ENCODE measurements around the gene NPLOC4. TPM values are rescaled to one million over a fixed set of nuclear protein-coding genes. Genes with fewer than 3 reads are reported as not detected.

Gene NPLOC4
- total and polyA plus RNA-seq, 2 of the 13 experiments (the other 11 are each of a cell fraction or from before 2014, with no cell fraction given), result 57.0 to 97.0 TPM

GRCh38 chr17:81636505-81637288 lies at the start of gene NPLOC4, which contains the start of gene TSPAN10 (continued):
- TF ChIP-seq NCOA2 (CRISPR knock-in tag; IDR thresholded peaks at IDR 0.05) (peak; percentile 51), ZNF382 (CRISPR knock-in tag; IDR thresholded peaks at IDR 0.05; ENCODE audit: borderline replicate concordance) (no peak), RXRA (CRISPR knock-in tag; IDR thresholded peaks at IDR 0.05) (peak; percentile 73), ZNF550 (CRISPR knock-in tag; IDR thresholded peaks at IDR 0.05; ENCODE audit: borderline replicate concordance) (no peak), ZNF749 (CRISPR knock-in tag; IDR thresholded peaks at IDR 0.05; ENCODE audit: borderline replicate concordance) (no peak; the same call in 1 of the 2 replicates), TMF1 (CRISPR knock-in tag; IDR thresholded peaks at IDR 0.05; ENCODE audit: low read depth) (peak; percentile 91; the same call in 1 of the 2 replicates), CBX1 (IDR thresholded peaks at IDR 0.05; ENCODE audit: low read depth) (peak; percentile 43), KIAA2018 (CRISPR knock-in tag; IDR thresholded peaks at IDR 0.05; ENCODE audit: borderline replicate concordance) (no peak), EP300 (IDR thresholded peaks at IDR 0.05; ENCODE audit: low read depth in 2 of 2, low read length in 2 of 2) (peak; percentile 65 to 73; a peak in 2 of 4 replicates), EP300 (CRISPR knock-in tag; IDR thresholded peaks at IDR 0.05; ENCODE audit: borderline replicate concordance) (peak; percentile 60; the same call in 1 of the 2 replicates), ZNF563 (CRISPR knock-in tag; IDR thresholded peaks at IDR 0.05) (peak; percentile 81), ZFP37 (CRISPR knock-in tag; IDR thresholded peaks at IDR 0.05; ENCODE audit: borderline replicate concordance) (peak; percentile 43; the same call in 1 of the 2 replicates), HOXD1 (CRISPR knock-in tag; IDR thresholded peaks at IDR 0.05) (peak; percentile 93), NAIF1 (CRISPR knock-in tag; IDR thresholded peaks at IDR 0.05; ENCODE audit: borderline replicate concordance) (no peak), ZNF501 (CRISPR knock-in tag; IDR thresholded peaks at IDR 0.05) (no peak), BCL6 (CRISPR knock-in tag; IDR thresholded peaks at IDR 0.05) (peak; percentile 68)
- TF ChIP-seq, protein P1, sequence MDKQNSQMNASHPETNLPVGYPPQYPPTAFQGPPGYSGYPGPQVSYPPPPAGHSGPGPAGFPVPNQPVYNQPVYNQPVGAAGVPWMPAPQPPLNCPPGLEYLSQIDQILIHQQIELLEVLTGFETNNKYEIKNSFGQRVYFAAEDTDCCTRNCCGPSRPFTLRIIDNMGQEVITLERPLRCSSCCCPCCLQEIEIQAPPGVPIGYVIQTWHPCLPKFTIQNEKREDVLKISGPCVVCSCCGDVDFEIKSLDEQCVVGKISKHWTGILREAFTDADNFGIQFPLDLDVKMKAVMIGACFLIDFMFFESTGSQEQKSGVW (CRISPR knock-in tag; IDR thresholded peaks at IDR 0.05; ENCODE audit: borderline replicate concordance), result no peak
- TF ChIP-seq, protein P2, sequence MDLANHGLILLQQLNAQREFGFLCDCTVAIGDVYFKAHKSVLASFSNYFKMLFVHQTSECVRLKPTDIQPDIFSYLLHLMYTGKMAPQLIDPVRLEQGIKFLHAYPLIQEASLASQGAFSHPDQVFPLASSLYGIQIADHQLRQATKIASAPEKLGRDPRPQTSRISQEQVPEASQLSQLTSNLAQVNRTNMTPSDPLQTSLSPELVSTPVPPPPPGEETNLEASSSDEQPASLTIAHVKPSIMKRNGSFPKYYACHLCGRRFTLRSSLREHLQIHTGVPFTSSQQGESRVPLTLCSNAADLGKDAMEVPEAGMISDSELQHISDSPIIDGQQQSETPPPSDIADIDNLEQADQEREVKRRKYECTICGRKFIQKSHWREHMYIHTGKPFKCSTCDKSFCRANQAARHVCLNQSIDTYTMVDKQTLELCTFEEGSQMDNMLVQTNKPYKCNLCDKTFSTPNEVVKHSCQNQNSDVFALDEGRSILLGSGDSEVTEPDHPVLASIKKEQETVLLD (CRISPR knock-in tag; IDR thresholded peaks at IDR 0.05; ENCODE audit: low read depth), result peak; percentile 97

Data from HepG2 (cell line).